Breast epithelium (tissue), 3 donors: ENCODE measurements around the gene NDUFA7.

Source experiments
- POLR2A ChIP-seq: fragments of 450-650 bp; IDR thresholded peaks from one replicate; pipeline ENCODE4 v1.6.1; 2016; ENCODE audit warnings: antibody characterized with exemption, mild to moderate bottlenecking, moderate library complexity
- POLR2AphosphoS5 ChIP-seq, 3 donors: sonication (generic); formaldehyde crosslinking; IDR thresholded peaks; one replicate each; pipeline ENCODE4 v1.6.1; 2017; ENCODE audit warnings: antibody characterized with exemption in 3 of 3
- TF ChIP-seq, protein P1 (sequence below), 3 donors: fragments of 450-650 bp; IDR thresholded peaks; one replicate each; pipeline ENCODE4 v1.5.1; 2016 to 2017; ENCODE audit warnings: antibody characterized with exemption in 3 of 3, mild to moderate bottlenecking in 3 of 3, moderate library complexity in 3 of 3

DNA sequence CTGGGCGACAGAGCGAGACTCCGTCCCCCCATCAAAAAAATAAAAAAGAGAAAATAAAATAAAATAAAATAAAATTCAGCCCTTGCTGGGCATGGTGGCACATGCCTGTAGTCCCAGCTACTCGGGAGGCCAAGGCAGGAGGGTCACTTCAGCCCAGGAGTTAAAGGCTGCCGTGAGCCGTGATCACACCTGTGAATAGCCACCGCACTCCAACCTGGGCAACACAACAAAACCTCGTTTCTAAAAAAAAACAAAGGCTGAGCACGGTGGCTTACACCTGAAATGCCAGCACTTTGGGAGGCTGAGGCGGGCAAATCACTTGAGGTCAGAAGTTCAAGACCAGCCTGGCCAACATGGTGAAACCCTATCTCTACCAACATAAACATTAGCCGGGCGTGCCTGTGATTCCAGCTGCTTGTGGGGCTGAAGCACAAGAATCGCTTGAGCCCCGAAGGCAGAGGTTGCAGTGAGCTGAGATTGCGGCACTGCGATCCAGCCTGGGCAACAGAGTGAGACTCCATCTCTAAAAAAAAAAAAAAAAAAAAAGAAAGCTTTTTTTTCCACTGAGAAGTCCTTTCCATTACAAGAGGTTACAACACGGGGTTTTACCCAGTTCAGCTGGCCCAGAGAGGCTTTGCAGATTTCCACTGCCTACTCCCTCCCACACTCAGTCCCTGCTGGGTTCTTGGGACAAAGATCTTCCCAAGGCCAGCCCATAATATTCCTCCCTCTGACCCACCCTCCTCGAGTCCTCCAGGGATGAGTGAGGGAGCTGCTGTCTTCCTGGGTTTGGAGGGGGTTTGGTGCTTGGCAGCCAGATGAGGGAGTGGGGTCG is 49.2 kb upstream of the NDUFA7 start:
- TF ChIP-seq POLR2A (no peak), POLR2AphosphoS5 (IDR thresholded peaks at IDR 0.05) (no peak)
- TF ChIP-seq, protein P1, sequence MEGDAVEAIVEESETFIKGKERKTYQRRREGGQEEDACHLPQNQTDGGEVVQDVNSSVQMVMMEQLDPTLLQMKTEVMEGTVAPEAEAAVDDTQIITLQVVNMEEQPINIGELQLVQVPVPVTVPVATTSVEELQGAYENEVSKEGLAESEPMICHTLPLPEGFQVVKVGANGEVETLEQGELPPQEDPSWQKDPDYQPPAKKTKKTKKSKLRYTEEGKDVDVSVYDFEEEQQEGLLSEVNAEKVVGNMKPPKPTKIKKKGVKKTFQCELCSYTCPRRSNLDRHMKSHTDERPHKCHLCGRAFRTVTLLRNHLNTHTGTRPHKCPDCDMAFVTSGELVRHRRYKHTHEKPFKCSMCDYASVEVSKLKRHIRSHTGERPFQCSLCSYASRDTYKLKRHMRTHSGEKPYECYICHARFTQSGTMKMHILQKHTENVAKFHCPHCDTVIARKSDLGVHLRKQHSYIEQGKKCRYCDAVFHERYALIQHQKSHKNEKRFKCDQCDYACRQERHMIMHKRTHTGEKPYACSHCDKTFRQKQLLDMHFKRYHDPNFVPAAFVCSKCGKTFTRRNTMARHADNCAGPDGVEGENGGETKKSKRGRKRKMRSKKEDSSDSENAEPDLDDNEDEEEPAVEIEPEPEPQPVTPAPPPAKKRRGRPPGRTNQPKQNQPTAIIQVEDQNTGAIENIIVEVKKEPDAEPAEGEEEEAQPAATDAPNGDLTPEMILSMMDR (IDR thresholded peaks at IDR 0.05): no peak
